Neural cell (in vitro differentiated cells): Measurements from ENCODE around the gene C1S. TPM values are rescaled to one million over a fixed set of nuclear protein-coding genes. Genes with fewer than 3 reads are reported as not detected.
A peak's percentile ranks its signal among the peaks of the same experiment; 100 is the strongest.
"Not testable (repeated sequence)": the region's sequence is repeated elsewhere in the genome, so short reads cannot be mapped to it uniquely, and the experiment has no call there.

Source experiments
- H2AFZ ChIP-seq: fragments of 200-600, 300-800 bp; sonication (generic), shearing (Covaris generic); 2 replicates; pipeline ENCODE4 v1.6.0; 2014; ENCODE audit warnings: low read depth, mild to moderate bottlenecking, antibody characterized with exemption, low read length, moderate library complexity
- H3F3A ChIP-seq: fragments of 200-600 bp; shearing (Covaris generic); 2 replicates; pipeline ENCODE4 v1.6.1; 2016; ENCODE audit warnings: mild to moderate bottlenecking, moderate library complexity, mixed read lengths, antibody characterized with exemption, low read length; ENCODE audit not compliant: insufficient read depth, poor library complexity, severe bottlenecking
- H3K27ac ChIP-seq: fragments of 200-600, 300-800 bp; sonication (generic), shearing (Covaris generic); 2 replicates; pipeline ENCODE4 v1.5.1; 2014; ENCODE audit warnings: mild to moderate bottlenecking, low read length, moderate library complexity
- H3K27me3 ChIP-seq: fragments of 300-800, 200-600 bp; sonication (generic), shearing (Covaris generic); 2 replicates; pipeline ENCODE4 v1.6.0; 2014; ENCODE audit warnings: mild to moderate bottlenecking, low read depth, low read length, moderate library complexity; ENCODE audit not compliant: insufficient read depth
- H3K36me3 ChIP-seq: fragments of 300-800, 200-600 bp; sonication (generic), shearing (Covaris generic); 2 replicates; pipeline ENCODE4 v1.5.1; 2014; ENCODE audit warnings: mild to moderate bottlenecking, antibody characterized with exemption, low read length, moderate library complexity; ENCODE audit not compliant: insufficient read depth
- H3K4me2 ChIP-seq: fragments of 300-800, 200-600 bp; sonication (generic), shearing (Covaris generic); 2 replicates; pipeline ENCODE4 v1.6.0; 2014; ENCODE audit warnings: mild to moderate bottlenecking, low read length
- H3K4me3 ChIP-seq: fragments of 300-800, 200-600 bp; sonication (generic), shearing (Covaris generic); 2 replicates; pipeline ENCODE4 v1.5.1; 2014; ENCODE audit warnings: mild to moderate bottlenecking, low read length, moderate library complexity
- H3K79me2 ChIP-seq: fragments of 200-600 bp; shearing (Covaris generic); replicated peaks from 2 replicates; pipeline ENCODE4 v1.6.0; 2014; ENCODE audit warnings: mild to moderate bottlenecking, low read length, moderate library complexity; ENCODE audit not compliant: insufficient read depth
- H3K9ac ChIP-seq: fragments of 300-800, 200-600 bp; sonication (generic), shearing (Covaris generic); 2 replicates; pipeline ENCODE4 v1.6.1; 2016; ENCODE audit warnings: mild to moderate bottlenecking, low read length, mixed read lengths
- H3K9me2 ChIP-seq: fragments of 200-600 bp; shearing (Covaris generic); 2 replicates; pipeline ENCODE4 v1.6.1; 2016; ENCODE audit warnings: mild to moderate bottlenecking, low read length, mixed read lengths; ENCODE audit not compliant: insufficient read depth
- H3K9me3 ChIP-seq: fragments of 200-600, 300-800 bp; sonication (generic), shearing (Covaris generic); 2 replicates; pipeline ENCODE4 v1.6.1; 2016; ENCODE audit warnings: mild to moderate bottlenecking, mixed run types, low read length, moderate library complexity, mixed read lengths
- H4K20me1 ChIP-seq: fragments of 200-600 bp; shearing (Covaris generic); 2 replicates; pipeline ENCODE4 v1.6.1; 2016; ENCODE audit warnings: mild to moderate bottlenecking, mixed run types; ENCODE audit not compliant: insufficient read depth
- CTCF ChIP-seq: fragments of 450-650 bp; IDR thresholded peaks from 2 replicates; pipeline ENCODE4 v1.5.1; 2014; ENCODE audit warnings: antibody characterized with exemption, mild to moderate bottlenecking, moderate library complexity; ENCODE audit not compliant: poor library complexity, severe bottlenecking
- EP300 ChIP-seq: fragments of 450-650 bp; conservative IDR thresholded peaks from 2 replicates; pipeline ENCODE4 v1.6.1; 2014; ENCODE audit warnings: antibody characterized with exemption, mild to moderate bottlenecking, moderate library complexity; ENCODE audit not compliant: poor library complexity, severe bottlenecking
- EZH2 ChIP-seq: fragments of 200-600, 300-800 bp; shearing (Covaris generic), sonication (generic); IDR thresholded peaks from 2 replicates; pipeline ENCODE4 v1.6.1; 2014; ENCODE audit warnings: antibody characterized with exemption, low read length, borderline replicate concordance, mild to moderate bottlenecking; ENCODE audit not compliant: insufficient read depth, poor library complexity, severe bottlenecking
- MXI1 ChIP-seq: fragments of 450-650 bp; conservative IDR thresholded peaks from 2 replicates; pipeline ENCODE4 v1.6.1; 2014; ENCODE audit warnings: antibody characterized with exemption, mild to moderate bottlenecking; ENCODE audit not compliant: poor library complexity, severe bottlenecking
- POLR2AphosphoS5 ChIP-seq: IDR thresholded peaks from 2 replicates; pipeline ENCODE4 v1.6.1; 2012
- RAD21 ChIP-seq: fragments of 450-650 bp; conservative IDR thresholded peaks from 2 replicates; pipeline ENCODE4 v1.6.1; 2014; ENCODE audit warnings: antibody characterized with exemption, mild to moderate bottlenecking, moderate library complexity
- REST ChIP-seq: IDR thresholded peaks from 2 replicates; pipeline ENCODE4 v1.6.1; 2012; ENCODE audit warnings: borderline replicate concordance
- SMC3 ChIP-seq: fragments of 450-650 bp; conservative IDR thresholded peaks from 2 replicates; pipeline ENCODE4 v1.6.1; 2014; ENCODE audit warnings: antibody characterized with exemption, mild to moderate bottlenecking, moderate library complexity; ENCODE audit not compliant: poor library complexity
- TAF1 ChIP-seq: IDR thresholded peaks from 2 replicates; pipeline ENCODE4 v1.6.1; 2012; ENCODE audit warnings: low read depth
- polyA plus RNA-seq: library from polyadenylated mRNA; depleted of rRNA; stranded (reverse); fragments of >200 nt; gene quantifications from 2 replicates; pipeline ENCODE4 v1.2.3, GENCODE V29; 2014

Gene C1S
- polyA plus RNA-seq, 1 donor from 2014 or later: 4.9 TPM

GRCh38 chr12:7102582-7102981, 42.1 kb downstream of the C1S start:
- TF ChIP-seq MXI1: no peak
- Histone ChIP-seq H3K9me2 (no peaks in the 10 kb centered on the region), H3K36me3 (no peaks in the 10 kb centered on the region), H3K4me3 (no peak overlapping the region), H3F3A (no peaks in the 10 kb centered on the region), H3K27me3 (no peaks in the 10 kb centered on the region), H3K27ac (no peak overlapping the region), H2AFZ (no peak overlapping the region), H3K9ac (no peak overlapping the region), H3K79me2 (no peaks in the 10 kb centered on the region), H4K20me1 (no peaks in the 10 kb centered on the region), H3K4me2 (no peak overlapping the region), H3K9me3 (no peaks in the 10 kb centered on the region)

GRCh38 chr12:7103837-7104584, 43.5 kb downstream of the C1S start:
- Histone ChIP-seq H3K4me3 (peak overlapping the region; percentile 26), H3K27ac (peak overlapping the region; percentile 52), H3K36me3 (no peaks in the 10 kb centered on the region), H3K79me2 (no peaks in the 10 kb centered on the region), H3K4me2 (peak overlapping the region; percentile 28), H3K9ac (no peak overlapping the region), H3K27me3 (no peaks in the 10 kb centered on the region), H3K9me3 (no peaks in the 10 kb centered on the region), H4K20me1 (no peaks in the 10 kb centered on the region), H2AFZ (no peak overlapping the region), H3F3A (no peaks in the 10 kb centered on the region), H3K9me2 (no peaks in the 10 kb centered on the region)
- TF ChIP-seq POLR2AphosphoS5 (peak; percentile 66), EP300 (peak; percentile 83), CTCF (no peak)

GRCh38 chr12:7106082-7106481, 45.6 kb downstream of the C1S start:
- Histone ChIP-seq H3F3A (no peaks in the 10 kb centered on the region), H3K27ac (no peak overlapping the region), H3K79me2 (no peaks in the 10 kb centered on the region), H4K20me1 (no peaks in the 10 kb centered on the region), H3K9me3 (no peaks in the 10 kb centered on the region), H3K9ac (no peak overlapping the region), H2AFZ (no peak overlapping the region), H3K4me2 (no peak overlapping the region), H3K4me3 (no peak overlapping the region), H3K9me2 (no peaks in the 10 kb centered on the region), H3K36me3 (no peaks in the 10 kb centered on the region), H3K27me3 (no peaks in the 10 kb centered on the region)
- TF ChIP-seq CTCF: no peak
- no peak for TF ChIP-seq EZH2
- TF ChIP-seq RAD21: no peak
- TF ChIP-seq TAF1: no peak
- no peak for TF ChIP-seq SMC3
- no peak for TF ChIP-seq EP300
- no peak for TF ChIP-seq POLR2AphosphoS5
- TF ChIP-seq MXI1: no peak
- no peak for TF ChIP-seq REST

- H3K4me3 ChIP-seq, H3K9me3 ChIP-seq, H2AFZ ChIP-seq, H3K9me2 ChIP-seq, H4K20me1 ChIP-seq, H3K79me2 ChIP-seq, H3K27ac ChIP-seq, H3K4me2 ChIP-seq, H3K9ac ChIP-seq, H3F3A ChIP-seq, H3K36me3 ChIP-seq, H3K27me3 ChIP-seq: not testable (repeated sequence)
Measured at GRCh38 chr12:7107181-7107580, 46.7 kb downstream of the C1S start.
